HepG2 (cell line): ENCODE results near the gene NOS1AP. TPM values are rescaled to one million over a fixed set of nuclear protein-coding genes. Genes with fewer than 3 reads are reported as not detected.

Experiments used
- HDAC2 ChIP-seq: sonication (generic); formaldehyde crosslinking; IDR thresholded peaks from 2 replicates; pipeline ENCODE4 v1.4.0; 2020; ENCODE audit warnings: missing genetic modification reagents
- POGK ChIP-seq: sonication (generic); formaldehyde crosslinking; conservative IDR thresholded peaks from 2 replicates; pipeline ENCODE4 v1.8.0; 2022; ENCODE audit warnings: mild to moderate bottlenecking, moderate library complexity, missing genetic modification reagents
- RARA ChIP-seq: IDR thresholded peaks from 2 replicates; pipeline ENCODE4 v1.6.1; 2016; ENCODE audit warnings: missing genetic modification reagents, missing compliant biosample characterization
- RCOR2 ChIP-seq: IDR thresholded peaks from 2 replicates; pipeline ENCODE4 v1.6.1; 2016; ENCODE audit warnings: missing biosample characterization, missing genetic modification reagents
- REST ChIP-seq, 2 experiments: IDR thresholded peaks; 2 replicates each; pipeline ENCODE4 v1.6.1; 2011 to 2012; ENCODE audit warnings: low read length in 2 of 2, borderline replicate concordance in 1 of 2, low read depth in 1 of 2, mild to moderate bottlenecking in 1 of 2, moderate library complexity in 1 of 2
- ZFP41 ChIP-seq: sonication (generic); formaldehyde crosslinking; IDR thresholded peaks from 2 replicates; pipeline ENCODE4 v1.4.0; 2020; ENCODE audit warnings: mild to moderate bottlenecking, missing genetic modification reagents, borderline replicate concordance
- ZKSCAN5 ChIP-seq: sonication (generic); formaldehyde crosslinking; IDR thresholded peaks from 2 replicates; pipeline ENCODE4 v1.5.1; 2020; ENCODE audit warnings: mild to moderate bottlenecking, missing genetic modification reagents
- ZMAT3 ChIP-seq: sonication (generic); formaldehyde crosslinking; conservative IDR thresholded peaks from 2 replicates; pipeline ENCODE4 v1.7.0; 2021; ENCODE audit warnings: missing genetic modification reagents
- ZNF263 ChIP-seq: sonication (generic); formaldehyde crosslinking; IDR thresholded peaks from 2 replicates; pipeline ENCODE4 v1.4.0; 2020; ENCODE audit warnings: missing genetic modification reagents
- ZNF614 ChIP-seq: IDR thresholded peaks from 2 replicates; pipeline ENCODE4 v1.6.1; 2018; ENCODE audit warnings: missing biosample characterization, missing genetic modification reagents, inconsistent platforms, borderline replicate concordance
- ZNF619 ChIP-seq: sonication (generic); formaldehyde crosslinking; IDR thresholded peaks from 2 replicates; pipeline ENCODE4 v1.4.0; 2020; ENCODE audit warnings: mild to moderate bottlenecking, missing genetic modification reagents
- ZNF652 ChIP-seq: IDR thresholded peaks from 2 replicates; pipeline ENCODE4 v1.6.1; 2016; ENCODE audit warnings: low read depth, borderline replicate concordance
- polyA plus RNA-seq, 8 experiments: library from polyadenylated mRNA; depleted of rRNA in 3 of 8; stranded (reverse) in 7 of 8; unstranded in 1 of 8; fragments of >200 nt; fragmentation: Illumina TruSeq in 4 of 8; extraction: Trizol in 4 of 8; gene quantifications; 2 replicates each; pipeline versions ENCODE4 v1.2.1 to v1.2.3, GENCODE V29; 2011 to 2016; ENCODE audit warnings: low read depth in 4 of 8, missing spikeins in 1 of 8, mixed read lengths in 1 of 8; ENCODE audit not compliant: insufficient read depth in 1 of 8
- total RNA-seq, 5 experiments: library from RNA; depleted of rRNA; stranded (reverse); fragments of >200 nt; fragmentation: Illumina TruSeq; extraction: Trizol; gene quantifications; 2 replicates each; pipeline ENCODE4 v1.2.3, GENCODE V29; 2016; ENCODE audit warnings: low read depth in 1 of 5
- TF ChIP-seq, protein P1 (sequence below): IDR thresholded peaks from 2 replicates; pipeline ENCODE4 v1.4.0; 2020; ENCODE audit warnings: mild to moderate bottlenecking, missing genetic modification reagents
- TF ChIP-seq, protein P2 (sequence below): IDR thresholded peaks from 2 replicates; pipeline ENCODE4 v1.6.1; 2016; ENCODE audit warnings: missing compliant biosample characterization, missing genetic modification reagents, borderline replicate concordance

The NOS1AP gene
- total and polyA plus RNA-seq, 2 of the 13 experiments (the other 11 are each of a cell fraction or from before 2014, with no cell fraction given), result 2.0 to 3.3 TPM

DNA sequence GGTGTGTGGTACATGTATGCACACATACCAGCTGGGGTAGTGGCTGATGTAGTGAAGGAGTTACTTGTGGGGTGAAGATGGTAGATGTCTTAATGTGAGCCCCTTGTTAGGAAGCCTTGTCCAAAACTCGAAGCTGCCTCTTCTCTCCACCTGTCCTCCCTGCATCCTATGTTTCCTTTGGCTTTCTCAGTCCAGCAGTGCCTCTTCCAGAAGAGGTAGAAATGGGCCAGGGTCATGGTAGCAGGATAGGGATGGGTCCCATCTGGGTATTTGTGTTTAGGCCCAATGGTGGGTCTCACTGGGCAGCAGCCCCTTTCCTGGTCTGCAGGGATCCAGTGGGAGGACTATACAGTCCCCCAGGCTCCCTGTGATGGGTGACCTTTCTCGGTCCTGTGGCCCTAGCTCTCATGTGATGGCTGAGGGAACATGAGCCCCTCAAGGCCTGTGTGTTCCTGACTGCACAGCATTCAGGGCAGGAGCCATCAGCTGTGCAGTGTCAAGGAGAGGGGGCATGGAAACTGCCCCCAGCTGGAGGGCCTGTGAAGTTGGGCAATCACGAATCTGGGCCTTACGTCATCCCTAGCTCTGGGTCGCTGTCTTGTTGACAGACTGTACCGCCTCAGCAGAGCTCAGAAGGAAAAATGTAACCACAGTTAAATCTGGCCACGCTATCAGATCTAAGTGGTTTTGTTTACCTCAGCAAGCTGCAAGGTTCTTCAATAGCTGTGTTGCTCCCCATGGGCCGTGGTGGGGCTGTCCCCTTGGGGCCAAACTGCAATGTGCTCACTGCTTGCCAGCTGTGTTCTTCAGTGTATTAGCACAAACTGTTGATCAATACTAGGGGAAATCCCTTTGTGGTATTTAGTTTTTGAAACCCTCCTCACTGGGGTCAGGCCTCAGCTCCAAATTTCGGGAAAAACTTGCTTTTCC lies 82.7 kb downstream of the NOS1AP start (continued):
- TF ChIP-seq, protein P1, sequence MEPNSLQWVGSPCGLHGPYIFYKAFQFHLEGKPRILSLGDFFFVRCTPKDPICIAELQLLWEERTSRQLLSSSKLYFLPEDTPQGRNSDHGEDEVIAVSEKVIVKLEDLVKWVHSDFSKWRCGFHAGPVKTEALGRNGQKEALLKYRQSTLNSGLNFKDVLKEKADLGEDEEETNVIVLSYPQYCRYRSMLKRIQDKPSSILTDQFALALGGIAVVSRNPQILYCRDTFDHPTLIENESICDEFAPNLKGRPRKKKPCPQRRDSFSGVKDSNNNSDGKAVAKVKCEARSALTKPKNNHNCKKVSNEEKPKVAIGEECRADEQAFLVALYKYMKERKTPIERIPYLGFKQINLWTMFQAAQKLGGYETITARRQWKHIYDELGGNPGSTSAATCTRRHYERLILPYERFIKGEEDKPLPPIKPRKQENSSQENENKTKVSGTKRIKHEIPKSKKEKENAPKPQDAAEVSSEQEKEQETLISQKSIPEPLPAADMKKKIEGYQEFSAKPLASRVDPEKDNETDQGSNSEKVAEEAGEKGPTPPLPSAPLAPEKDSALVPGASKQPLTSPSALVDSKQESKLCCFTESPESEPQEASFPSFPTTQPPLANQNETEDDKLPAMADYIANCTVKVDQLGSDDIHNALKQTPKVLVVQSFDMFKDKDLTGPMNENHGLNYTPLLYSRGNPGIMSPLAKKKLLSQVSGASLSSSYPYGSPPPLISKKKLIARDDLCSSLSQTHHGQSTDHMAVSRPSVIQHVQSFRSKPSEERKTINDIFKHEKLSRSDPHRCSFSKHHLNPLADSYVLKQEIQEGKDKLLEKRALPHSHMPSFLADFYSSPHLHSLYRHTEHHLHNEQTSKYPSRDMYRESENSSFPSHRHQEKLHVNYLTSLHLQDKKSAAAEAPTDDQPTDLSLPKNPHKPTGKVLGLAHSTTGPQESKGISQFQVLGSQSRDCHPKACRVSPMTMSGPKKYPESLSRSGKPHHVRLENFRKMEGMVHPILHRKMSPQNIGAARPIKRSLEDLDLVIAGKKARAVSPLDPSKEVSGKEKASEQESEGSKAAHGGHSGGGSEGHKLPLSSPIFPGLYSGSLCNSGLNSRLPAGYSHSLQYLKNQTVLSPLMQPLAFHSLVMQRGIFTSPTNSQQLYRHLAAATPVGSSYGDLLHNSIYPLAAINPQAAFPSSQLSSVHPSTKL (CRISPR knock-in tag), result peak; percentile 93
- TF ChIP-seq ZNF619 (CRISPR knock-in tag) (peak; percentile 32; the same call in 1 of the 2 replicates), ZFP41 (CRISPR knock-in tag) (no peak), ZNF652 (CRISPR knock-in tag) (peak; percentile 24; the same call in 1 of the 2 replicates), ZNF614 (CRISPR knock-in tag) (peak; percentile 34; the same call in 1 of the 2 replicates), ZNF263 (peak; percentile 46; the same call in 1 of the 2 replicates), ZKSCAN5 (CRISPR knock-in tag) (no peak), REST (IDR thresholded peaks at IDR 0.05; ENCODE audit: borderline replicate concordance in 1 of 2, low read depth in 1 of 2, low read length in 2 of 2) (no peak), POGK (peak; percentile 45; the same call in 1 of the 2 replicates), ZMAT3 (CRISPR knock-in tag) (no peak), RARA (peak; percentile 75), HDAC2 (CRISPR knock-in tag) (peak; percentile 92), RCOR2 (CRISPR knock-in tag) (peak; percentile 60; the same call in 1 of the 2 replicates)
- TF ChIP-seq, protein P2, sequence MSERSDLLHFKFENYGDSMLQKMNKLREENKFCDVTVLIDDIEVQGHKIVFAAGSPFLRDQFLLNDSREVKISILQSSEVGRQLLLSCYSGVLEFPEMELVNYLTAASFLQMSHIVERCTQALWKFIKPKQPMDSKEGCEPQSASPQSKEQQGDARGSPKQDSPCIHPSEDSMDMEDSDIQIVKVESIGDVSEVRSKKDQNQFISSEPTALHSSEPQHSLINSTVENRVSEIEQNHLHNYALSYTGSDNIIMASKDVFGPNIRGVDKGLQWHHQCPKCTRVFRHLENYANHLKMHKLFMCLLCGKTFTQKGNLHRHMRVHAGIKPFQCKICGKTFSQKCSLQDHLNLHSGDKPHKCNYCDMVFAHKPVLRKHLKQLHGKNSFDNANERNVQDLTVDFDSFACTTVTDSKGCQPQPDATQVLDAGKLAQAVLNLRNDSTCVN (CRISPR knock-in tag), result 0 out of 2 replicates have a peak, but pooled peaks have one; percentile 45
